WTC11 (cell line): ENCODE results near the gene EPS8L2.

ENCODE experiments used
- CREB1 ChIP-seq: sonication (generic); formaldehyde crosslinking; IDR thresholded peaks from 2 replicates; pipeline ENCODE4 v1.8.0; 2023; ENCODE audit warnings: mild to moderate bottlenecking, missing genetic modification reagents
- CTCF ChIP-seq: fragments of 200-600 bp; IDR thresholded peaks from 2 replicates; pipeline ENCODE4 v1.8.0; 2022; ENCODE audit warnings: antibody characterized with exemption
- FOXJ3 ChIP-seq: sonication (generic); formaldehyde crosslinking; IDR thresholded peaks from 2 replicates; pipeline ENCODE4 v1.9.0; 2021; ENCODE audit warnings: missing genetic modification reagents, mild to moderate bottlenecking, borderline replicate concordance
- IRF1 ChIP-seq: sonication (generic); formaldehyde crosslinking; IDR thresholded peaks from 2 replicates; pipeline ENCODE4 v1.8.0; 2023; ENCODE audit warnings: missing genetic modification reagents
- NR3C1 ChIP-seq: sonication (generic); formaldehyde crosslinking; conservative IDR thresholded peaks from 2 replicates; pipeline ENCODE4 v1.8.1; 2023; ENCODE audit warnings: low read depth, mild to moderate bottlenecking, missing genetic modification reagents
- RELA ChIP-seq: sonication (generic); formaldehyde crosslinking; IDR thresholded peaks from 2 replicates; pipeline ENCODE4 v1.8.1; 2022; ENCODE audit warnings: missing genetic modification reagents, mild to moderate bottlenecking, borderline replicate concordance
- ZNF121 ChIP-seq: sonication (generic); formaldehyde crosslinking; IDR thresholded peaks from 2 replicates; pipeline ENCODE4 v1.8.0; 2023; ENCODE audit warnings: missing genetic modification reagents
- ZSCAN18 ChIP-seq: fragments of 250-450 bp; sonication (Bioruptor Pico); IDR thresholded peaks from 2 replicates; pipeline ENCODE4 v2.1.2; 2022; ENCODE audit warnings: mild to moderate bottlenecking, moderate library complexity

GRCh38 chr11:724049-724777, 18.2 kb downstream of the EPS8L2 start:
- TF ChIP-seq ZSCAN18 (no peak), CREB1 (CRISPR knock-in tag) (no peak), CTCF (no peak), RELA (CRISPR knock-in tag) (no peak), NR3C1 (CRISPR knock-in tag) (no peak), IRF1 (CRISPR knock-in tag) (no peak), ZNF121 (CRISPR knock-in tag) (no peak), FOXJ3 (no peak)
